GM18498 (cell line): ENCODE results near the gene CARNS1.

ENCODE experiments used
- ATAC-seq: cut with Tn5 transposase; IDR thresholded peaks from one replicate; pipeline ENCODE4 v1.9.1; 2021; ENCODE audit warnings: mild to moderate bottlenecking, moderate library complexity; ENCODE audit not compliant: unreplicated experiment

CARNS1 gene

DNA sequence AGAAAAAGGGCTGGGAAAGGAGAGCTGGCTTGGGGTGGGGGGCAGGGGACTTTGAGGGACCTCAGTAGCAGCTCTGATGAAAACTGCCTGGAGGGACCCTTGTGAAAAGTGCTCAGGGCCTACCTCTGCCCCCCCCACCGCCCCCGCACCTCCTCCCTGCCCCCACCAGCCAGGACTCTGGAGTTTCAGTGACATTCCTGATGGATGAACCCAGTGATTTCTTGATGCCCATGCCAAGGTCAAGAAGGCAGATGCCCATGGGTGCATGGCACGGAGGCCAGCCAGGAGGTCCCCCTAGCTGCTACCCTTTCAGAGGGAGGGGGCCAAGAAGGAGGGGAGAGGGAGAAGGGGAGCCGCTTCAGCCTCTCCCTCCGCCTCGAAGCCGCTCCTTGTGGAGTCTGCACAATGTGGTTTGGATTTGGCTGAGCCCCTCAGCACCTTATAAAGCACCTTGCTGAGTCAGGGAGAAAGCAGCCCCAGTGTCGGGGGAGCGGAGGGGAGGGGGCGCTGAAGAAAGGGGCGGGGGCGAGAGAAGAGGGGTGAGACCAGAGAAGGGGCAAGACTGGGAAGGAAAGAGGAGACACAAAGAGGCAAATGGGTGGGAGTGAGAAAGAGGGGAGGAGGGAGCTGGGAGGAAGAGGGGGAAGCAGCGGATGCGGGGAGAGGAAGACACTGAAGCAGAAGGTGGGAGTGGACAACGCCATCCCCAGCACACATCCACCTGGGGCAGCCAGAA is 40.0 kb upstream of the CARNS1 start:
- no peak for ATAC-seq

DNA sequence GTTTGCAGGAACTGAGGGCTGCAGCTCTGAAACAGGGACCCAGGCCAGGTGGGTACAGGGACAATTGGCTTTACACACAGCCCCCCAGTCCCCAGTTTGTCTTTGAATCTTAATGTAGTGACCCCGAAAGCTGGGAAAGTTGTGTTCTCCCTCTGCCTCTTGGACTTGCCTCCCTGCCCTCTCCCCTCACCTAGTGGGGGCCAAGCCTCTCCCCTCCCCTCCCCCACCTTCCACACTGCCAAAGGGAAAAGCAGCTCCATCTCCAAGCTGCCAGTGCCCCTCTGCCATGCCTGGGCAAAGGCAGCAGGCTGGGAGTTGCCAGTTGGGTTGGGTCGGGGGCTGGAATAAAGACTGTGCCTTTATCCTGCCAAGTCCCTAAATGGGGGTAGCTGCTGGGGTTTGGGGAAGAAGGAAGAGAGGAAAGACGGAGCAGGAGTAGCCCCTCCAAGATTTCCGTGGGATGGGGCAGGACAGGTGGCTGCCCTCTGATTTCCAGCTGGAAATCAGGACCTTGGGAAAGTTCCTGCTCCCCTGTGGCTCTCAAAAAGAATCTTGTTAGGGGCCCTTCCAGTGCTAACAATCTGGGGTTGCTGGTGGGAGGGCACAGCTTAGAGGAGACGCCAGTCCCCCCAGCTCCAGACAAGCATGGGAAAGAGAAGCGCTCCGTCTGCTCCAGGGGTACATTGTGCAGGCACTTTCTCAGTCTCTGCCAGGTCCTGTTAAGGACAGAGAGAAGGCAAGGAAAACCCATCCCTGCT is 39.2 kb upstream of the CARNS1 start:
- ATAC-seq: no peak

DNA sequence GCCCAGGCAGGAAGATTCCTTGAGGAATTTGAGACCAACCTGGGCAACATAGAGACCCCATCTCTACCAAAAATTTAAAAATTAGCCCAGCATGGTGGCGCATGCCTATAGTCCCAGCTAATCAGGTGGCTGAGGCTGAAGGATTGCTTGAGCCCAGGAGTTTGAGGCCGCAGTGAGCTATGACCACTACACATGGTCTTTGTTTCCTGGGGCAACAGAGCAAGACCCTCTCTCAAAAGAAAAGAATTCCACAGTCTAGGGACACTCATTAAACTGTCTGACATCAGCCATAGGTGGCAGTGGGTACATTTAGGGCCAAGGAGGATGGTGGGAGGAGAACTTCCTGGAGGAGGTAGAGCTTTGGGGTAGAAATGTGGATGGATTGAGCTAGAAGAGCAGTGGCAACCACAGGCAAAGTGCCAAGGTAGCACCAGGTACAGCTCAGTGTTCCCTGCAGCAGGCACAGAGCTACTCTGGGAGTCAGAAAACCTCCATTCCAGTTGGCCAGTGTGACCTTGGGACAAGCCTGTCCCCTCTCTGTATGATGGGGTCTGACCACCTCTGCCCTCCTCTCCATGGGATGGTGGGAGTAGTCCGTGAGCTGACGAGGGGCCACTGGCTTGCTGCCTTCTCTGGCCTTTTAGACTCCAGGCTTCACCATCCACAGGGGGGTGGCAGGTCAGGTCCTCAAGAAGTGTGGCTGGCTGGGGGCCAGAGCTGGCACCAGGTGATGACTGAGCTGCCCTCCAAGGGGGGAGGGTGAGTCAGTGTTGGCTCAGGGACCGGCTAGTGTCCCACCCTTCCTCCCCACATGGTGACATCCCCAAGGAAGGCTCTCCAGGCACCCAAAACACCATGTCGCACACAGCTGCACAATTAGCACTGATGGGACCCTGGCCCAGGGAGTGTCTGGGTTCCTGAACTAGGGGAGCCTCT is 38.3 kb upstream of the CARNS1 start:
- ATAC-seq: no peak

DNA sequence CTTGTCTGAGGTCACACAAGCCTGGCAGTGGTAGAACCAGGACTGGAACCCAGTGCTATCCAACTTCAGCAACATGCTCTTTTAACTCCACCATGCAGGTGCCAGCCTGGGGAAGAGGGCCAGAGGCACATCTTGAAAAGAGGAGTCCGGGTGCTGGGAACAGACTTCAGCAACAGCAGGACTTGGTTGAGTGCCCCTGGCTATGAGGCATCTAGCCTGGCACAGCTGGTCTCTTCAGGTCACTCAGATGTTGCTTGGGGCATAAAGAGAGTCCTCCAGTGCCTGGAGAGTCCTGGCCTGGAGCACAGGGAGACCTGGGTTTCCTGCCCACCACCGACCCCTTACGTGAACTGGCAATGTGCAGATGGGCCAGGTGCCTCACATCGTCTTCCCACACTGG is 36.9 kb upstream of the CARNS1 start:
- ATAC-seq: no peak

DNA sequence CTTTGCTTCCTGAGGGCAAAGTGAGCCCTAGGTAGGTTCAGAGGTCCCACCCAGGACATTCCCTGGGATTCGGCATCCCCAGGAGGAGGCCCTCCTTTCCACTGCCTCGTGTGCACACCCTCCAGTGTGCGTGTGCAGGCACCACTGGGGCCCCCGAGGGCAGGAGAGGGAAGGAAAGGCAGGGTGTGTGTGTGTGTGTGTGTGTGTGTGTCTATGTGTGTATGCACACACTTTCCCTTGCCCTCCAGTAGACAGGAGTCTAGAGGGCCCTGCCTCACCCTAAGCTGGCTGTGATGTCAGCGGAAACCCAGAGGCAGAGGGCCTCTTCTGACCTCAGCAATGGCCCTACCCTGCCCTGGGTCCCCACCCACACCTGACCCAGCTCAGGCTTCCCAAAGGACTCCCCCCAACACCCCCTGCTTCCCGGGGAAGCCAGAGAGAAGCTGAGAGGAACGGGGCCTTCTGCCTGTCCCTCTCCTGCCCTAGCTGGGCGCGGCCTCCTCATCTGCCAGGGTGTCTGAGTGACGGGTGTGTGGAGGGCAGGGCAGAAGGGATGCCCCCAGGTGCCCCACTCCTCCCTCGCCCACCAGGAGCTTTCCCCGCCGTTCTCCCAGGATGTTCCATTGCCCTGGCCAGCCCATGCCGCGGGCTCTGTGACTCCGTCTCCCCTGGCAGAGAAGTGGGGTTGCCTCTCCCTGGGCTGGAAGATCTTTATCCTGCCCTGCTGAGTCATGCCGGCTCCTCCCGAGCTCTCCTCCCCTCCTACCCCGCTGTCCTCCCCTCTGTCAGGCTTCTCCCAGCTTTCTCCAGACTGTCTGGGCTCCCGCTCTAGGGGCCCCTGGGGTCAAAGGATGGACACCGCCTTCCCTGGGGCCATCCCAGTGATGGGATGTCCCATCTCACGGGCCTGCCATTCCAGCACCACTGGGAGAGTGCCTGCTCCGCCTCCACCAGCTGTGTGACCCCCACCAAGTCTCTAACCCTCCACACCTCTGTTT is 36.1 kb upstream of the CARNS1 start:
- ATAC-seq: no peak

DNA sequence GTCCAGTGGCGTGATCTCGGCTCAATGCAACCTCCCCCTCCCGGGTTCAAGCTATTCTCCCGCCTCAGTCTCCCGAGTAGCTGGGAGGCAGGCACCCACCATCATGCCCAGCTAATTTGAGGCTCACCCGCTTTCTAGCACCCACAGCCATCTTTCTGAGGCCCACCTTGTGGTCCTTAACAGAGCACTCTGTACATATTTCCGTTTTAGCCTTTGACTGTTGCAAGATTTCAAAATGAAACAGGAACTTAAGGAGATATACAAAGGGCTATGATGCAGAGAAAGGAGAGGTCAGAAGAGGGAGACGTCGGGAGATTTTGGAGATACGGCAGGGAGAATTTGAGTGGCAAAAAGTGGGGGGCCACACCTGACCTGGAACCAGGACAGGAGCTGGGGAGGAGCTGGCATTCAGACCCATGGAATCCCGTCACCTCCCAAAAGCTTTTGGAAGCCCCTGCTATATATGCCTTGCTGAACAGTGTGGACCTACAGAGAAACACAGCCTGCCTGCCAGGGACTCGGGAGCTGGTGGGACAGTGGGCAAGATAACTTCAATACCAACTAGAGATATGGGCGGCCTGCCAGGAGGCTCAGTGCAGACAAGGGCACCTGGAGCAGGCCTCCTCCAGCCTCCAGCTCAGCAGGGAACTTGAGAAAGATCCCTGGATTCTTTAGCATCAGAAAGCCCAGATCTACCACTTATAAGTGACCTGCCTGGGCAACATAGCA is 34.1 kb upstream of the CARNS1 start:
- no peak for ATAC-seq

DNA sequence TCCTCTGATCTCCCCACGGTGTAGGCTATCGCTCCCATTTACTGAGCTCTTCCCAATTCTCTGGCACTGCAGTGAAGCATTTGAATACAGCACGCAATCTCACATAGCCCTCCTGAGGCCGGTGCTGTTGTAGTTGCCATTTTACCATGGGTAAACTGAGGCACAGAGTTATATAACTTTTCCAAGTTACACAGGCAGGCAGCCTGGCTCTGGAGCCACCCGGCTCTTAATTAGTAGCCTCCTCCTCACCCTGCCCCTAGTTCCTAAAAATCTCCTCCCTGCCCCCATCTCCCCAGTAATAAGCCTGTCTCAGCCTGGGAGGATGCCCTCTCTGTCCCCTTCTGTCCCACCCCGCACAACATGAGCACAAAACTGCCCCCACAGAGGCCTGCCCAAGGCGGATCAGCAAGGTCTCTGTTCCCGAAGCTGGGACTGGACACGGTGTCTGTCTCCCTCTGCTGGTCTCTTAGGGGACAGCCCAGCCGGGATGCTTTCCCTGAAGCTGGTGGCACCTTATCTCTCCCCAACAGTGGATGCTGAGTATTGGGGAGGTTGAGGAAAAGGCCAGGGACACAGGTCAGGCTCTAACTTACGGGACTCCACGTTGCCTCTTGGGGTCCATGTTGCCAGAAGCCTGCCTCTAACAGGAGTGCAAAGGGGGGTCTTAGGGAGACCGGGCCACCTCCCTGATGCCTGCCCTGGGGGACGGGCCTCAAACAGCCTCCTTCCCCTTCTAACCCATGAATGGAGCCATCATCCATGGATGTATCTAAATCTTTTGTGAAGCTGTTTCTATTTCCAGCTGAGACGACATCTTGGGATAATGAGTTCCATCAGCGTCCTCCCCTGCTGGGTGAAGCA is 33.0 kb upstream of the CARNS1 start:
- no peak for ATAC-seq

DNA sequence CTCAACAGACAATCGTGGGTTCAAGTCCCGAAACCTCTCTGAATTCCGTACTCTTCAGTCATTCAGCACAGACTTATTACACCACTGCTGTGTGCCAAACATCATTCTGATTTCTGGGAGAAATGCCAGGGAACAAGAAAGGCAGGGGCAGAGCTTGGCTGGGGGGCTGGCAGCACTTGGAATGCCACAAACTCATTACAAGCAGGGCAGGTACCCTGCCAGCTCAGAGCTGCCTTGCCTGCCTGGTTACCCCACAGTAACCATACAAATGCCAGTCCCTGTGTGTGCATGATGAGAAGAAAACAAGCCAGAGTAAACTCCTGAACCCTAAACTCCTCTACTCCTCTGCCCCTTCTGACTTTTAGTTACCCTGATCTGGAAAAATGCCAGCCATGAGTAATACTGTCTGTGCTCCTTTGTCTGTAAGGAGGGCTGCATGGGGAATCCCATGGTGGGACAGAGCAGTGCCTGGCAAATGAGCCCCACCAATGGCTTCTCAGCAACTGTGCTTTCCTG is 30.6 kb upstream of the CARNS1 start:
- ATAC-seq: no peak

DNA sequence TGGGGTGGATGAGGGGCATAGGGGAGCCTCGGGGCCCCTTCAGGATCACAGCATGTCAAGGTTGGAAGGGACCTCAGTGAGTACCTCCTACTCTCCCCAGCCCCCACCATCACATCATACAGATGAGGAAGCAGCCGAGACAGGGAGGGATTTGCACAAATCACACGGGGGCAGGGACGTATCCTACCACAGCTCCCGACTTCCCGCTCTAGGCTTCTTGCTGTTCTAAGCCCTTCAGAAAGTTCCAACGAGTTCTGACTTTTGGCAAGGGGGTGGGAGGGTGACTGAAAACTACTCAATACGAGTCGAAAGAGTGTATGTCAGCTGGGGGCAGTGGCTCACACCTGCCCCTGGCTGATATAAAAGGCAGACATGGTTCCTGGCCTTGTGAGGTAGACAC is 28.4 kb upstream of the CARNS1 start:
- ATAC-seq: no peak

DNA sequence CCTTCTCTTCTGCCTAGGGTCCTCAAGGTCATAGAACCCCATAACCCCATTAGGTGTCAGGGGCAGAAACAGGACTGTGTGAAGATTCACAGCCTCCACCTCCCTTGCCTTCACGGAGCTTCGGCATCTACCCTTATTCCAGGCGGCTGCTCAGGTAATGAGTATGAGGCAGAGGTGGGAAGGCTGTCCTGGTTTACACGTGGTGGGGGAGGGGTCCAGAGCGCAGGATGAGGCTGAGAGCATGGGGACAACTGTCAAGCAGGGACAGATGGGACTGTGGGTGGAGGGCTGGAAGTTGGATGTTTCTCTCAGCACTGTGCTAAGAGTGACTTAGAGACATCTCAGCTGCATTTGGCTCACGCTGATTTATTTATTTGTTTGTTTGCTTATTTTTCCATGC is 28.0 kb upstream of the CARNS1 start:
- ATAC-seq: no peak

DNA sequence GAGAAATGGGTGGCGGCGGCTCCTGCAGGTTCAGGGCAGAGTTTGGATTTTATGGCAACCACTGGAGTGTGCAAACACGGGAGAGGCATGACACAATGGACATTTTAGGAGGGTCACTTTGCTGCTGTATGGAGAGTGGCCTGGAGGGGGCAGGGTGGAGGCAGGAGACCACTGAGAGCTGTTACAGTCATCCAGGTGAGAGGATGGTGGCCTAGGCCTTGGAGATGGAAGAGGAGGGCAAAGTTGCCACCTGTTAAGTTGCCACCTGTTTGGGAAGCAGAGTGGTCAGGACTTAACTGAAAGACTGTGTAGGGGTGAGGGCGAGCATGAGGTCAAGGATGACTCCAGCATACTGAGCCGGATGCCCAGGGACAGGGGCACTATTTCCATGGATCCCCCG is 26.0 kb upstream of the CARNS1 start:
- no peak for ATAC-seq

DNA sequence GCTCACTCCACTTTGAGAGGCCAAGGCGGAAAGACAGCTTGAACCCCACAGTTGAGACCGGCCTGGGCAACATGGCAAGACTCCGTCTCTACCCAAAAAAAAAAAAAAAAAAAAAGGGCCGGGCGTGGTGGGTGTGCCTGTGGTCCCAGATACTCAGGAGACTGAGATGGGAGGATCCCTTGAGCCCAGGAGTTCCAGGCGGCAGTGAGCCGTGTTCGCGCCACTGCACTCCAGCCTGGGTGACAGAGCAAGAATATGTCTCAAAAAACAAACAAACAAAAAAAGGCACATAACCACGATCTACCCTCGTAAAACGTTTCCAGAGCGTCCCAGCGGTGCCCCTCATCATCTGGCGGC is 24.6 kb upstream of the CARNS1 start:
- no peak for ATAC-seq

DNA sequence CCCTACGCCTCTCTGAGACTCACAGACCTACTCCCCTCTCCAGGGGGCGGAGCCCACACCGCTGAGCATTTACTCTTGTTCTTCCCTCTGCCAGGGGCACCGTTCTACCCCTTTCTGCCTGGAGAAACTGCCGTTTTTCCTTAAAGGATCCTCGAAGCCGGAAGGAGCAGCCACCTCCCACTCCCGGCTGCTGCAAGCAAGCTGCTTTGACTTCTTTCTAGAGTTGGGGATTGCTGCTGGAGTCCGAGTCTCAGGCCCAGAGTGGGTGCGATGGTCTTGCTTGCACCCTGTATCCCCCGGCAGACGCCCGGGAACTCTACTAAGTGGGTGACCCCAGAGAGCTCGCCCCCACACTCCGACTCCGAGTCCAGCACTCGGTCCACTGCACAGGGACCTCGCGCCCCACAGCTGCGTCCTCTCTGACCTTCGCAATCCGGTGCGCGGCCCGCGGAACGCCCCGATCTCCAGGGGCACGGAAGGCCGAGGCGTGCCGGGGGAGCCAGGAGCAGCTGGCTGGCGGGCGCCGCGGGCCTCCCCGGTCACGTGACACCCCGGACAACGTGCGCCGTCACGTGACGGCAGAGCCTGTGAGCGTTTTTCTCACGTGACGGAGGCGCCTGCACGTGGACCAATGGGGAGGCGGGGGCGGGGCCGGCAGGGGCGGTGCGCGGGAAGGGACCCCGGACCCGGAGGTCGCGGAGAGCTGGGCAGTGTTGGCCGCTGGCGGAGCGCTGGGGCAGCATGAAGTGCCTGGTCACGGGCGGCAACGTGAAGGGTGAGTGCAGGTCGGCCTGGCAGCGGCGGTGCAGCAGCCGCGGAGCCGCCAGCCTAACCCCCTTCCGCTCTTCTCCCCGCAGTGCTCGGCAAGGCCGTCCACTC is 23.9 kb upstream of the CARNS1 start, which contains the start of gene RAD9A:
RAD9A (plus strand) TSS at position 683 of the 879 bp plus-strand sequence; CDS start at position 742, 59 bp downstream.
- peak; percentile 65 for ATAC-seq

DNA sequence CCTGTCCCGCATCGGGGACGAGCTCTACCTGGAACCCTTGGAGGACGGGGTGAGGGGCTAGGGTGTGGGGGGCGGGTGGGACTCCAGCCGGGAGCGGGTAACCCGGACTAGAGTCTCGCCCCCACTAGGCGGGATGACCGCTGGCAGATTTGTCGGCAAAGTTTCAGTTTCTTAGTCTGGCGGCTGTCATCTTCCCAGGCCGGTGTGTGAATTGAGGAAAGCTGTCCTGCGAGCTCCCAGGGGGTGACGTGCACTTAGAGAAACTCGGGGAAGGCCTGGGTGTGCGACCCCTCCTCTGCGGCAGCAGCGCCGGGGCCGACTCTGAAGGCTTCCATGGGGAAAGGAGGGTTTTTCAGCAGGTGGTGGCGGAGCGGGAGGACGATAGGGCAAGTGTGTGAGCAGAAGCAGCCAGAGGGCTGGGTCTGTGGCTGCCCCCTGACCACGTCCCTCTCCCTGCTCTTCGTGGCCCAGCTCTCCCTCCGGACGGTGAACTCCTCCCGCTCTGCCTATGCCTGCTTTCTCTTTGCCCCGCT is 23.2 kb upstream of the CARNS1 start:
- ATAC-seq: no peak

DNA sequence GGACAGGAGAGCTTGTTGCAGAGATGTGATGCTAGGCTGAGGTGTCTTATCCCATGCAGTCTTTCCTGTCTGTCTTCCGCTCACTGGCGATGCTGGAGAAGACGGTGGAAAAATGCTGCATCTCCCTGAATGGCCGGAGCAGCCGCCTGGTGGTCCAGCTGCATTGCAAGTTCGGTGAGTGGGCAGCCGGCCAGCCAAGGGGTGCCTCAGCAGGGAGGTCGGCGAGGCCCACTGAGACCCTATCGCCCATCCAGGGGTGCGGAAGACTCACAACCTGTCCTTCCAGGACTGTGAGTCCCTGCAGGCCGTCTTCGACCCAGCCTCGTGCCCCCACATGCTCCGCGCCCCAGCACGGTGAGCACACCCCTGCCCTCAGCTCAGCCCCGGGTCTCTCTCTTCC is 22.0 kb upstream of the CARNS1 start:
- ATAC-seq: no peak

DNA sequence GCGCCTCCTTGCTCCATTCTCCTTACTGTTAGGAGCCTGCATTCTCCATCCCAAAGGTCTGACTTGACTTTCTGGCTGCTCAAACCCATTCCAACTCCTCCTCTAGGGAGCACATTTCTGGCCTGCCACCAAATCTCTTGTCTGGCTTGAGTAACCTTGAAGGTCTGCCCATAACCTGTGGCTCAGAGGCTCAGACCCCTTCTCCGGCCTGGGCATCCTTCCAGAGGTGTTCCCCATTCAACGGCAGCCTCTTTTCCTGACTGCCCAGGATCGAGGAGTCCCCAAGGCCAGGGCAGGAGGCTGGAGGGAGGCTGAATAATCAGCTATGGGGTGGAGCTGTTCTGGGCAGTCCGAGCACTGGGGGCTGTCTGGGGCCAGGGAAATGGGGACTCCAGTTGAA is 21.5 kb upstream of the CARNS1 start:
- no peak for ATAC-seq
